NB4 (cell line): Measurements from ENCODE around the gene MYO1G.

ENCODE experiments used
- CTCF ChIP-seq: IDR thresholded peaks from one replicate; pipeline ENCODE4 v1.5.1; 2012; ENCODE audit warnings: low read depth, low read length
- MAX ChIP-seq: IDR thresholded peaks from 2 replicates; pipeline ENCODE4 v1.6.1; 2011; ENCODE audit warnings: low read depth, low read length
- MYC ChIP-seq: IDR thresholded peaks from 2 replicates; pipeline ENCODE4 v1.6.1; 2011; ENCODE audit warnings: low read depth, low read length
- POLR2A ChIP-seq: IDR thresholded peaks from 2 replicates; pipeline ENCODE4 v1.6.1; 2011; ENCODE audit warnings: mild to moderate bottlenecking; ENCODE audit not compliant: insufficient read length; ENCODE audit errors: extremely low read depth

DNA sequence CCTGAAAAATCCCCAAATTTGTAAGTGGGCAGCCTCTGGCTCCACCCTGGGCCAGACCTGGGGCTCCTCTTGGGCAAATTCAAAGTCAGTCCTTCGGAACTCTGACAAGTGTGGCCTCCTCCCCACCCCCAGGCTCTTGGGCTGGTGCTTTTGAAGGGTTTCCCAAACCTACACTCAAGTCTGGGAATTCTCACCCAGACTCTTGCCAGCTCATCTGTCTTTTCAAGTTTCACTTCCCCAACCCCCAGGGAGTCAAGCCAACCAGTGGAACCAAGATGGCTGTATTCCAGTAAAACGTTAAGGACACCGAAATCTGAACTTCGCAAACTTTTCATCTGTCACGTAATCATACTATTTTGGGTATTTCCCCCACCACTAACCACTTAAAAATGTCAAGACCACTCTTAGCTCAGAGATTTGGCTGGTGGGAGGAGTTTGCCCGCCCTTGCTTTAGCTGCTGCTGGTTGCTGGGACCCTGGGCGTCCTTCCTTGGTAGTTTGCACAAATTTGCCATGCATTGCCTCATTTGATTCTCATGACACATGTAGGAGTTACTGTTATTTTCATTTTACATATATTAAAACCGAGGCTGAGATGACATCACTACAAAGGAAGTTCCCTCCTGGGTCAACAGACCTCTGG lies 1.7 kb upstream of the MYO1G start:
- TF ChIP-seq CTCF = no peak
- TF ChIP-seq POLR2A = no peak
- no peak; the same call in 1 of the 2 replicates for TF ChIP-seq MYC
- TF ChIP-seq MAX = peak; percentile 44
